Measurements from ENCODE around the gene UNC80.

- TF ChIP-seq CTCF (IDR thresholded peaks at IDR 0.05) (no peak), TEAD4 (CRISPR knock-in tag; IDR thresholded peaks at IDR 0.05) (no peak), TEAD1 (CRISPR knock-in tag; IDR thresholded peaks at IDR 0.05) (no peak), HMGXB4 (CRISPR knock-in tag; IDR thresholded peaks at IDR 0.05) (no peak), USF1 (CRISPR knock-in tag; IDR thresholded peaks at IDR 0.05) (no peak), SMAD4 (CRISPR knock-in tag; IDR thresholded peaks at IDR 0.05) (no peak), ZBTB43 (CRISPR knock-in tag; IDR thresholded peaks at IDR 0.05) (no peak), MAX (CRISPR knock-in tag; IDR thresholded peaks at IDR 0.05) (no peak), ATF3 (CRISPR knock-in tag; conservative IDR thresholded peaks at IDR 0.05) (no peak), MLX (CRISPR knock-in tag; IDR thresholded peaks at IDR 0.05) (no peak)
- TF ChIP-seq, protein P1, sequence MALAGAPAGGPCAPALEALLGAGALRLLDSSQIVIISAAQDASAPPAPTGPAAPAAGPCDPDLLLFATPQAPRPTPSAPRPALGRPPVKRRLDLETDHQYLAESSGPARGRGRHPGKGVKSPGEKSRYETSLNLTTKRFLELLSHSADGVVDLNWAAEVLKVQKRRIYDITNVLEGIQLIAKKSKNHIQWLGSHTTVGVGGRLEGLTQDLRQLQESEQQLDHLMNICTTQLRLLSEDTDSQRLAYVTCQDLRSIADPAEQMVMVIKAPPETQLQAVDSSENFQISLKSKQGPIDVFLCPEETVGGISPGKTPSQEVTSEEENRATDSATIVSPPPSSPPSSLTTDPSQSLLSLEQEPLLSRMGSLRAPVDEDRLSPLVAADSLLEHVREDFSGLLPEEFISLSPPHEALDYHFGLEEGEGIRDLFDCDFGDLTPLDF (CRISPR knock-in tag; IDR thresholded peaks at IDR 0.05) = no peak
Observed at GRCh38 chr2:209757163-209757562, 14.5 kb upstream of the UNC80 start.

All from WTC11 (cell line).